GM18951 (cell line): ENCODE measurements around the gene SLC2A10.
"Not testable (repeated sequence)": the region's sequence is repeated elsewhere in the genome, so short reads cannot be mapped to it uniquely, and the experiment has no call there.

Experiments used
- POLR2A ChIP-seq: IDR thresholded peaks from 4 replicates; pipeline ENCODE4 v1.6.1; 2011; ENCODE audit warnings: mild to moderate bottlenecking; ENCODE audit not compliant: insufficient read length, insufficient read depth; ENCODE audit errors: extremely low read depth
- in situ Hi-C: fragments of 300-500 bp; cut with MboI; formaldehyde crosslinking; loops from one replicate; pipeline ENCODE4 v1.12.0; 2022; ENCODE audit warnings: low sequenced_read_pairs, mixed read lengths, inconsistent platforms; ENCODE audit not compliant: unreplicated experiment

SLC2A10 gene

GRCh38 chr20:46673394-46674252, 35.8 kb upstream of the SLC2A10 start:
- no peak for TF ChIP-seq POLR2A
- in situ Hi-C loops: no loop called here

DNA sequence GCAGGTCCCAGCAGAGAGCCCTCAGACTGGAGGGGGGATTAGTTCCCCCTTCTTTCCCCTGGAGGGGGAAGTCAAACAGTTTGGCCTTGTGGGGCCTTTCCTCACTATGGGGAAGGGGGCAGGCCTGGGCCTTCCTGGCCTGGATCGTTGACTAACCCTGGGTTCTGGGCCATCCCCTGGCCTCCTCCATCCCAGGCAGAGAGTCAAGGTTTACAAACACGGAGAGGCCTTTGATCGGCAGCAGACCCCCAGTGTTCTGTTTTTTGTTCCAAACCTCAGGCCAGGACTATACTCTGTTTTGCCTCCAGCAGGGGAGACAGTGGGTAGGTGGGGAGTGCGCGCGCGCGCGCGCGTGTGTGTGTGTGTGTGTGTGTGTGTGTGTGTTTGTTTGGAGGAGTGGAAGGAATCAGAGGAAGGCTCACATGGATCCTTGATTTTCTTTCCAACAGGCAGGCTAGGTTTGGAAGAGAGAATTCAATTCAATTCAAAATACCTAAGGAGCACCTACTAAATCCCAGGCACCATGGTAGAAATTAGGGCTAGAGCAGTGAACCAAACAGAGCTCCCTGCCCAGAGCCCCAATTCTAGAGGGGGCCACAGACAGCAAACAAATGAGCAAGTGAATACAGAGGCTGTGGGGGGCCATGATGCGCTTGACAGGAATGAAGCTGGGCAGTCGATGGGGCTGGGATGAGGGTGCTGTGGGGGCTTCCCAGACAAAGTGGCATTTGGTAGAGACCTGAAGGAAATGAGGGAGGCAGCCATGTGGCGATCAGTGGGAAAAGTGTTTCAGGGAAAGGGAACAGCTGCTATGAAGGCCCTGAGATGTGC, 35.0 kb upstream of the SLC2A10 start:
- in situ Hi-C loops: no loop called here
- TF ChIP-seq POLR2A: no peak

- in situ Hi-C loops: not testable (repeated sequence)
Measured at GRCh38 chr20:46676649-46677316, 32.7 kb upstream of the SLC2A10 start.

DNA sequence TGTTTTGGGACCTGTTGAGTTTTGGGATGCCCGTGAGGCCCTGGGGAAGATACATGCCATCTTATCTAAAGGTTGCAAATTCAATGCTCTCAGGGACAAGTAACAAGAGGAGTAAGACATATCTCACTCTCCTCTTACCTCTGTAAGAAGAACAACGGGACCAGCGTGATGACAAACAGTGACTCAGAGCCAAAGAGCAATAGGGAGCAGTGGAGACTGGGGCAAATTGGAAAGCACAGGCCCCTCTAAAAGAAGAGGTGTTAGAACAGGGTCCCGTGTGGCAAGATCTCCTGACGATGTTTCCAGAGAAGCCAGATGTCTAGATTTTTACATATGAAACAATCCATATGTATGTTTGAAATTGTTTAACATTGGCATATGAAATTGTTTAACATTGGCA, 31.8 kb upstream of the SLC2A10 start:
- no peak for TF ChIP-seq POLR2A
- in situ Hi-C loops: no loop called here

GRCh38 chr20:46678516-46678915, 30.9 kb upstream of the SLC2A10 start:
- in situ Hi-C loops: no loop called here
- TF ChIP-seq POLR2A: no peak

- TF ChIP-seq POLR2A: no peak
- in situ Hi-C loops: loop anchor here (10.0 kb wide), 1 partner anchor 156 kb away; no protein-coding TSS in a partner anchor
Measured at GRCh38 chr20:46680684-46681031, 28.8 kb upstream of the SLC2A10 start.

DNA sequence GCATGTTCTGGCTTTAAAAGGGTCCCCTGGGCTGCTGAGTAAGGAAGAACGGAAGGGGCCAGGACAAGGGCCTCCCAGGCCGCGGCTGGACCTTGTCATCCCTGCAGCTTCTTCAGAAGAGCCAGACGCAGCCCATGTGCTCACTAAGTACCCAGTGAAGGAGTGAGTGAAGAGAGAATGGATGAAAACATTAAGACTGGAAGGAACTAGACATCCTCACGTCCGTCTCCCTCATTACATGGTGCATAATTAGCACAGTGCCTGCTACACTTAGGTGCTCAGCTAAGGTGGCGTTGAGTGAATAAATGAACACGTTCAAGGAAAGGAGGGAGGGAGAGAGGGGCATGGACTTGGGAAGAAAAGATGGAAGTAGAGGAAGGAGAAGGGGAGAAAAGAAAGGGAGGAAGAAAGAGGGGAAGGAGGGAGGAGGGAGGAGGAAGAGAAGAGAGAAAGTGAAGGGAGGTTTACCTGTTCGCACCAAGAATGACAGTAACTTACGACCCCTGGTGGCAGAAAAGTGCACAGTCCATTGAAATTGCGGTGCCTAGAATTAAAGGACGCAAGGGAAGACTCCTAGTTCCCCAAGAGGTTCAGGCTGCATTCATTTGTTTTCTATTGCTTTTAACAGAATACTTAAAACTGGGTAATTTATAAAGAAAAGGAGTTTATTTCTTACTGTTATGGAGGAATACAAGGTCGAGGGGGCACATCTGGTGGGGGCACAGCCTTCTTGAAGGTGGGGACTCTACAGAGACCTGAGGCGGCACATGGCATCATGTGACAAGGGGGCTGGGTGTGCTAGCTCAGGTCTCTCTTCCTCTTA, 28.2 kb upstream of the SLC2A10 start:
- in situ Hi-C loops: loop anchor here (10.0 kb wide), 1 partner anchor 156 kb away; no protein-coding TSS in a partner anchor
- TF ChIP-seq POLR2A: no peak

DNA sequence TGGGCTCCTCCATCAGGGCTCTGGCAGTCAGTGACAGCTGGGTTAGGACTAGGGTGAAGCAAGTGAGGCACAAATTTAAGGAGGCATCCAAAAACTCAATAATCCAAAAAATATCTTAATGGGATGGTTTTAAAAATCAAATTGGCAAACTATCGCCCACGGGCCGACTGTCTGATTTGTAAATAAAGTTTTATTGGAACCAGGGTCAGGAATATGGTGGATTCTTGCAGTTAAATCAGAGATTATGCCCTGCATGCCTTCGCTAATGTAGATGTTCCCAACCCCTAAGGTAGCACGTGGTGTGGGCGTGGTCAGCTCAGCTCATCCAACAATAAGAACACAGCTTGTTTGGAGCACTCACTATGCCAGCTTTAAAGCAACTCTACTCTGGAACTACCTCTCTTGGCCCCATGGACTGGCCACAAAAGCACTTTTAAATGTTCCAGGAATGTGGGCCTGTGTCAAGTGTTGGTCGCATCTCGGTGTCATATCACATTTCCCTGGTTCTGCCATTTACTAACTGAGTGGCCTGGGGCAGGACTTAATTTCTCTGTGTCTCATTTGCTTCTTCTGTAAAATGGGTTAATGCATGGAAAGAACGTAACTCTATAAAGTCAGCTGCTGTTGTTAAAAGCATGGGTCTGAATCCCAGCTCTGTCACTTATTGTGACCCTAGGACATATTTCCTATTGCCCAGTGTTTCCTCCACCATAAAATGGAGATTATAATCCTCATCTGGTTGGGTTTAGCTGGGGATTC, 27.2 kb upstream of the SLC2A10 start:
- in situ Hi-C loops: loop anchor here (10.0 kb wide), 1 partner anchor 157 kb away; no protein-coding TSS in a partner anchor
- no peak for TF ChIP-seq POLR2A

GRCh38 chr20:46683011-46683667, 26.3 kb upstream of the SLC2A10 start:
- in situ Hi-C loops: loop anchor here (10.0 kb wide), 1 partner anchor 158 kb away; no protein-coding TSS in a partner anchor
- TF ChIP-seq POLR2A: no peak

- in situ Hi-C loops: loop anchor here (10.0 kb wide), 1 partner anchor 159 kb away; no protein-coding TSS in a partner anchor
- no peak for TF ChIP-seq POLR2A
Measured at GRCh38 chr20:46683668-46683938, 25.8 kb upstream of the SLC2A10 start.

DNA sequence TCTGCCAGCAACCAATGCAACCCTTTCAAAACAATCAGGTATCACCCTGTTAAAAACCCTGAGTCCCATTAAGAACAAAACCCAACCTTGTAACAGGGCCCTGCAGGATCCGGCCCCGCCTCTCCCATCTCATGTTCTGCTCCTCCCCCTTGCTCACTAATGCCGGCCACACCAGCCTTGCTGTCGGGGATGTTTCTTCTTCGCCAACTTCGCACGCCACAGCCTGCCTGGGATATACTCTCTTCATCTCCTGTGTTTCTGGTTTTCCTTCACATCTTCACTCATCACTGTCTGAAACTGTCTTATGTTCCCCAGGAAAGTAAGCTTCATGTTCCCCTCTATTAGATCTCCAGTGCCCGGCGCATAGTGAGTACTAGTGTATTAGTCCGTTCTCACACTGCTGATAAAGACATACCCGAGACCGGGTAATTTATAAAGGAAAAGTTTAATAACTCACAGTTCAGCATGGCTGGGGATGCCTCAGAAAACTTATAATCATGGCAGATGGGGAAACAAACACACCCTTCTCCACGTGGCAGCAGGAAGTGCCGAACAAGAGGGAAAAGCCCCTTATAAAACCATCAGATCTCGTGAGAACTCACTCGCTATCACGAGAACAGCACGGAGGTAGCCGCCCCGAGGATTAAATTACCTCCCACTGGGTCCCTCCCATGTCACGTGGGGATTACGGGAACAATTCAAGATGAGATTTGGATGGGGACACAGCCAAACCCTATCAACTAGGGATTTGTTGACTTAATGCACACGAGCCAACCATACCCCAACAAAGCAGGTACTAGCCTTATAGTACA, 25.3 kb upstream of the SLC2A10 start:
- no peak for TF ChIP-seq POLR2A
- in situ Hi-C loops: loop anchor here (10.0 kb wide), 1 partner anchor 159 kb away; no protein-coding TSS in a partner anchor
